ENCODE data around the gene DHX15. TPM values are rescaled to one million over a fixed set of nuclear protein-coding genes. Genes with fewer than 3 reads are reported as not detected.

DHX15 gene
- total and polyA plus RNA-seq, 2 of the 13 experiments (the other 11 are each of a cell fraction or from before 2014, with no cell fraction given), result 92.9 to 165 TPM

DNA sequence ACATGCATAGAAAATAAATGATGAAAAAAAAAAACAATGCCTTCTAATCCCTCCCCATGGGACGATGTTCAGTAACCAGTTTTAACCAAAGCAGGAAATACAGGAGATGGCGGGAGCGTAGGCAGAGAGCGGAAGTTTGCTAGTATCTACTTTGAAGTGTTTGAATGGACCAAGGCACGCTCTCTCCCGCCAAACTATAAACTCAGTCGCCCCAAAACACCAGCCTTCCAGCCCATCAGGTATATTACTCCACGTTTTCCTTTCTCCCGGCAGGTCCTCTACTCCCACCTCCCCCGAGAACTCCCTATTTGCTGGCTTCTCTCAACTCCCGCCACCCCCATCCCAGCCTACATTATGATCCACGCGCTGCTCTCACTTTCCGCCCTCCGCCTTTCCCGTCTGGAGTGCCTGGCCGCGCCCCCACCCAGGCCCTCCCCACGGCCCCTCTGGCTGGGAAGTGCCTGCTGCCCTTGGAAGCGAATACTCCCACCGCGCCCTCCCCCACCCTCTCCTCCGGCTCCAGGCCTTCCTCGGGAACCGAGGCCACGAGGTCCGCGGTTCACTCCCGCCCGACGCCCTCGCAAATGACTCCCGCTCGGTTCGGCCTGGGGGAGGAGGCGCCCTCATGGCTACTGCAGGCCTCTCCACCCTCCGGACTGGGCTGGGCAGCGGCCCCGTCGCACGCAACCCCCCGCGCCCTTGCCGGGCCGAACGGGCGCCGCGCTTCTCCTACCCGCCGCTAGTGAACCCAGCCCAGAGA is 723 bp downstream of the DHX15 start (continued):
- TF ChIP-seq, protein P1, sequence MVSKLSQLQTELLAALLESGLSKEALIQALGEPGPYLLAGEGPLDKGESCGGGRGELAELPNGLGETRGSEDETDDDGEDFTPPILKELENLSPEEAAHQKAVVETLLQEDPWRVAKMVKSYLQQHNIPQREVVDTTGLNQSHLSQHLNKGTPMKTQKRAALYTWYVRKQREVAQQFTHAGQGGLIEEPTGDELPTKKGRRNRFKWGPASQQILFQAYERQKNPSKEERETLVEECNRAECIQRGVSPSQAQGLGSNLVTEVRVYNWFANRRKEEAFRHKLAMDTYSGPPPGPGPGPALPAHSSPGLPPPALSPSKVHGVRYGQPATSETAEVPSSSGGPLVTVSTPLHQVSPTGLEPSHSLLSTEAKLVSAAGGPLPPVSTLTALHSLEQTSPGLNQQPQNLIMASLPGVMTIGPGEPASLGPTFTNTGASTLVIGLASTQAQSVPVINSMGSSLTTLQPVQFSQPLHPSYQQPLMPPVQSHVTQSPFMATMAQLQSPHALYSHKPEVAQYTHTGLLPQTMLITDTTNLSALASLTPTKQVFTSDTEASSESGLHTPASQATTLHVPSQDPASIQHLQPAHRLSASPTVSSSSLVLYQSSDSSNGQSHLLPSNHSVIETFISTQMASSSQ (IDR thresholded peaks at IDR 0.05; ENCODE audit: low read depth), result no peak
- TF ChIP-seq, protein P1 (CRISPR knock-in tag; IDR thresholded peaks at IDR 0.05; ENCODE audit: borderline replicate concordance), result no peak
- TF ChIP-seq REPIN1 (CRISPR knock-in tag; IDR thresholded peaks at IDR 0.05; ENCODE audit: borderline replicate concordance, low read depth) (no peak), RBM39 (IDR thresholded peaks at IDR 0.05; ENCODE audit: low read depth, low read length, poor library complexity, severe bottlenecking) (no peak), EHMT2 (IDR thresholded peaks at IDR 0.05; ENCODE audit: borderline replicate concordance, low read depth, low read length) (no peak), ZNF232 (CRISPR knock-in tag; IDR thresholded peaks at IDR 0.05; ENCODE audit: borderline replicate concordance) (peak; percentile 34; the same call in 1 of the 2 replicates), ZC3H4 (CRISPR knock-in tag; IDR thresholded peaks at IDR 0.05; ENCODE audit: borderline replicate concordance) (no peak), ARNT2 (CRISPR knock-in tag; IDR thresholded peaks at IDR 0.05; ENCODE audit: low read depth) (no peak), CBX5 (CRISPR knock-in tag; IDR thresholded peaks at IDR 0.05; ENCODE audit: borderline replicate concordance) (no peak), FOXO1 (CRISPR knock-in tag; IDR thresholded peaks at IDR 0.05) (no peak)
- TF ChIP-seq, protein P2, sequence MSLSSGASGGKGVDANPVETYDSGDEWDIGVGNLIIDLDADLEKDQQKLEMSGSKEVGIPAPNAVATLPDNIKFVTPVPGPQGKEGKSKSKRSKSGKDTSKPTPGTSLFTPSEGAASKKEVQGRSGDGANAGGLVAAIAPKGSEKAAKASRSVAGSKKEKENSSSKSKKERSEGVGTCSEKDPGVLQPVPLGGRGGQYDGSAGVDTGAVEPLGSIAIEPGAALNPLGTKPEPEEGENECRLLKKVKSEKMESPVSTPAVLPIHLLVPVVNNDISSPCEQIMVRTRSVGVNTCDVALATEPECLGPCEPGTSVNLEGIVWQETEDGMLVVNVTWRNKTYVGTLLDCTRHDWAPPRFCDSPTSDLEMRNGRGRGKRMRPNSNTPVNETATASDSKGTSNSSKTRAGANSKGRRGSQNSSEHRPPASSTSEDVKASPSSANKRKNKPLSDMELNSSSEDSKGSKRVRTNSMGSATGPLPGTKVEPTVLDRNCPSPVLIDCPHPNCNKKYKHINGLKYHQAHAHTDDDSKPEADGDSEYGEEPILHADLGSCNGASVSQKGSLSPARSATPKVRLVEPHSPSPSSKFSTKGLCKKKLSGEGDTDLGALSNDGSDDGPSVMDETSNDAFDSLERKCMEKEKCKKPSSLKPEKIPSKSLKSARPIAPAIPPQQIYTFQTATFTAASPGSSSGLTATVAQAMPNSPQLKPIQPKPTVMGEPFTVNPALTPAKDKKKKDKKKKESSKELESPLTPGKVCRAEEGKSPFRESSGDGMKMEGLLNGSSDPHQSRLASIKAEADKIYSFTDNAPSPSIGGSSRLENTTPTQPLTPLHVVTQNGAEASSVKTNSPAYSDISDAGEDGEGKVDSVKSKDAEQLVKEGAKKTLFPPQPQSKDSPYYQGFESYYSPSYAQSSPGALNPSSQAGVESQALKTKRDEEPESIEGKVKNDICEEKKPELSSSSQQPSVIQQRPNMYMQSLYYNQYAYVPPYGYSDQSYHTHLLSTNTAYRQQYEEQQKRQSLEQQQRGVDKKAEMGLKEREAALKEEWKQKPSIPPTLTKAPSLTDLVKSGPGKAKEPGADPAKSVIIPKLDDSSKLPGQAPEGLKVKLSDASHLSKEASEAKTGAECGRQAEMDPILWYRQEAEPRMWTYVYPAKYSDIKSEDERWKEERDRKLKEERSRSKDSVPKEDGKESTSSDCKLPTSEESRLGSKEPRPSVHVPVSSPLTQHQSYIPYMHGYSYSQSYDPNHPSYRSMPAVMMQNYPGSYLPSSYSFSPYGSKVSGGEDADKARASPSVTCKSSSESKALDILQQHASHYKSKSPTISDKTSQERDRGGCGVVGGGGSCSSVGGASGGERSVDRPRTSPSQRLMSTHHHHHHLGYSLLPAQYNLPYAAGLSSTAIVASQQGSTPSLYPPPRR (CRISPR knock-in tag; IDR thresholded peaks at IDR 0.05; ENCODE audit: borderline replicate concordance), result no peak
- TF ChIP-seq, protein P3, sequence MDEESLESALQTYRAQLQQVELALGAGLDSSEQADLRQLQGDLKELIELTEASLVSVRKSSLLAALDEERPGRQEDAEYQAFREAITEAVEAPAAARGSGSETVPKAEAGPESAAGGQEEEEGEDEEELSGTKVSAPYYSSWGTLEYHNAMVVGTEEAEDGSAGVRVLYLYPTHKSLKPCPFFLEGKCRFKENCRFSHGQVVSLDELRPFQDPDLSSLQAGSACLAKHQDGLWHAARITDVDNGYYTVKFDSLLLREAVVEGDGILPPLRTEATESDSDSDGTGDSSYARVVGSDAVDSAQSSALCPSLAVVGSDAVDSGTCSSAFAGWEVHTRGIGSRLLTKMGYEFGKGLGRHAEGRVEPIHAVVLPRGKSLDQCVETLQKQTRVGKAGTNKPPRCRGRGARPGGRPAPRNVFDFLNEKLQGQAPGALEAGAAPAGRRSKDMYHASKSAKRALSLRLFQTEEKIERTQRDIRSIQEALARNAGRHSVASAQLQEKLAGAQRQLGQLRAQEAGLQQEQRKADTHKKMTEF (CRISPR knock-in tag; IDR thresholded peaks at IDR 0.05), result no peak
- TF ChIP-seq, protein P4, sequence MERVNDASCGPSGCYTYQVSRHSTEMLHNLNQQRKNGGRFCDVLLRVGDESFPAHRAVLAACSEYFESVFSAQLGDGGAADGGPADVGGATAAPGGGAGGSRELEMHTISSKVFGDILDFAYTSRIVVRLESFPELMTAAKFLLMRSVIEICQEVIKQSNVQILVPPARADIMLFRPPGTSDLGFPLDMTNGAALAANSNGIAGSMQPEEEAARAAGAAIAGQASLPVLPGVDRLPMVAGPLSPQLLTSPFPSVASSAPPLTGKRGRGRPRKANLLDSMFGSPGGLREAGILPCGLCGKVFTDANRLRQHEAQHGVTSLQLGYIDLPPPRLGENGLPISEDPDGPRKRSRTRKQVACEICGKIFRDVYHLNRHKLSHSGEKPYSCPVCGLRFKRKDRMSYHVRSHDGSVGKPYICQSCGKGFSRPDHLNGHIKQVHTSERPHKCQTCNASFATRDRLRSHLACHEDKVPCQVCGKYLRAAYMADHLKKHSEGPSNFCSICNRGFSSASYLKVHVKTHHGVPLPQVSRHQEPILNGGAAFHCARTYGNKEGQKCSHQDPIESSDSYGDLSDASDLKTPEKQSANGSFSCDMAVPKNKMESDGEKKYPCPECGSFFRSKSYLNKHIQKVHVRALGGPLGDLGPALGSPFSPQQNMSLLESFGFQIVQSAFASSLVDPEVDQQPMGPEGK (CRISPR knock-in tag; IDR thresholded peaks at IDR 0.05), result peak; percentile 69
- TF ChIP-seq, protein P5, sequence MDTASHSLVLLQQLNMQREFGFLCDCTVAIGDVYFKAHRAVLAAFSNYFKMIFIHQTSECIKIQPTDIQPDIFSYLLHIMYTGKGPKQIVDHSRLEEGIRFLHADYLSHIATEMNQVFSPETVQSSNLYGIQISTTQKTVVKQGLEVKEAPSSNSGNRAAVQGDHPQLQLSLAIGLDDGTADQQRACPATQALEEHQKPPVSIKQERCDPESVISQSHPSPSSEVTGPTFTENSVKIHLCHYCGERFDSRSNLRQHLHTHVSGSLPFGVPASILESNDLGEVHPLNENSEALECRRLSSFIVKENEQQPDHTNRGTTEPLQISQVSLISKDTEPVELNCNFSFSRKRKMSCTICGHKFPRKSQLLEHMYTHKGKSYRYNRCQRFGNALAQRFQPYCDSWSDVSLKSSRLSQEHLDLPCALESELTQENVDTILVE (CRISPR knock-in tag; IDR thresholded peaks at IDR 0.05), result no peak

All from HepG2 (cell line).